UCSD-AML1 (cell line): ENCODE results near the gene ADARB2.
"Not testable (repeated sequence)": the region's sequence is repeated elsewhere in the genome, so short reads cannot be mapped to it uniquely, and the experiment has no call there.

Experiments
- DNase-seq: peaks from one replicate; lab custom pipeline; 2025; ENCODE audit not compliant: unreplicated experiment; lab: John Stamatoyannopoulos, UW

ADARB2 gene

DNA sequence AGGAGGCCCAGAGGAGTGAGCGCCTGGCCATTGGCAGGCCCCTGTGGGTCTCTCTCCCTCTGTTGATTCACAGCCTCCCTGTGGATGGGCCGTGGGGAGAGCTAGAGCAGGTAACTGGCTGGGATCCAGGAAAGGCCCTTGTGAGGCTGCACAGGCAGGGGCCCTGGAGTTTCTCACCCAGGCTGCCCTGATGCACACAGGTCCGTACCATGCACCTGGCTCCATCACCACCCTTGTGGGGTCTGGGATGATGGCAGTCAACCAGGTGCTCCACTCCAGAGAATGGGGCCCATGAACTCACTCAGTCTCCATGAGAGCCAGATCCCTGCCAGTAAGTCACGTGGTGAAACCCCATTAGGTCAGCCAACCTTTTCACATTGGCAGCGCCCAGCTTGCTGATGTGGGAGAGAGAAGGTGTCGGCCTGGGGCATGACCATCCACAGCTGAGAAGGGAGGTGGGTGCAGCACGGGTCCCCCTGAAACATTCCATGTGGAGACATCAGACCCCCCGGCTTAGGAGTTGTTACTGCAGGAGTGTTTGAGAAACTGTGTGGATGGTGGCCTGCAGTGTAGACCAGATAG lies 320.8 kb downstream of the ADARB2 start:
- DNase-seq = no peak

DNA sequence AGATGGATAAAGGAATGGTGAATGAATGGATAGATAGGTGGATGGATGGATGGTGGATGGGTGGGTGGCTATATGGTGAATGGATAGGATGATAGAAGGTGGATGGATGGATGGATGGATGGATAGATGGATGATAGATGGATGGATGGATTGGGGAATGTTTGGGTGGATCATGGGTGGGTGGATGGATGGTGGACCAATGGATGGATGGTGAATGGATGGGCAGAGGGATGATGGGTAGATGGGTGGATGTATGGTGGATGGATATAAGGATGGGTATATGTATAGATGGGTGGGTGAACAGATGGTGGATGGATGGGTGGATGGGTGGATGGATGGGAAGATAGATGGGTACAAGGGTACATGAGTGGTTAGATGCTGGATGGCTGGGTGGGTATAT lies 322.4 kb downstream of the ADARB2 start:
- DNase-seq = no peak

DNA sequence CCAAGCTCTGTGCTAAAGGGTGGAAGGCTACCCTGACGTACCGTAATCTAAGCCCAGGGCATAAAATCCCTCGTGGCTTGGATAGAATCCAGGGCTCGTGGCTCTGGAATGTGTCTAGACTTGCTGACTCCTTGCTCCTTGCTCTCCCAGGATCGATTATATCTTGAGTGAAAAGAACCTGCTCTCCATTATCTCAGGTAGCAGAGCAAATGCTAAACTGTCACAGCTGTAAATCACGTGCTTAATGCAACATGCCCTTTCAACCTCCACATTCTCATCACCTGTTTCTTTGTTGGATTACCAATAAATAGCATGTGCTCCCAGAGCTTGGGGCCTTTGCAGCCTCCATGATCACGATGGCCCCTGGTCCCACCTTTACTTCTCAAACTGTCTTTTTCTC lies 323.0 kb downstream of the ADARB2 start:
- DNase-seq = not testable (repeated sequence)

DNA sequence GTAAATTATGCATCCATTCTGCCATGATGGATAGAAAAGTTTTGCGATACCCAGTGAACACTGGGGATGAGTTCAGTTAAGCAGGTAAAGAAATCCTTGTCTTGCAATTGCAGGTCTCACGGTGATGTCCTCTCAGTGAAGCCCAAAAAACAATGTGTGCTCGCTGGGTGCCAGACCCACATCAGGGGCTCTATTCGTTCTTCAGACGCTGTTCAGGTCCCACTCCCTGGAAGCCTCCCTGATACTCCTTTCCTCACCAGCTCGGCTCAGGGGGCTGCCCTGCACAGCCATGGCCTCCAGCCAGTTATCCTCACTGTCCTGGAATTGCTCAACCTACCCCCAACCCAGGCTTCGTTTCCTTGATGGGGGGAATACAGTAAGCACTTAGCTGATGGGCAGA lies 323.5 kb downstream of the ADARB2 start:
- DNase-seq = no peak

DNA sequence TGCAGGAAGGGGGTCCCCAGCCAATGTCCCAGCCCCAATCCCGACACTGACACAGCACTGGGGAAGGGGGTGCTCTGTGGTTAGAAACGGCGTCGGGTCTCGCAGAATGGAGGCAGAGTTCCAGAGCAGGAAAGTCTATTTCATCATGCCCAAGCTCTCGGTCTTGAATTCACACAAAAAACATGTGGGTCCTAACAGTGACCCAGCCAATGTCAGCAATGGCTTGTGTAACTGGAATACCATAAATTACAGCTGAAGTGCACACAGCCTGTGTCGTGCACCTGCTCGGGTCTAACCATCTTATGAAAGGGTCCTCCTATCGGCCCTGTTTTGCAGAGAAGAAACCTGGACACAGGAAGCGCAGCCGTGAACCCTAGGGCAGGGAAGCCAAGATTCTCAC lies 324.1 kb downstream of the ADARB2 start:
- no peak for DNase-seq

DNA sequence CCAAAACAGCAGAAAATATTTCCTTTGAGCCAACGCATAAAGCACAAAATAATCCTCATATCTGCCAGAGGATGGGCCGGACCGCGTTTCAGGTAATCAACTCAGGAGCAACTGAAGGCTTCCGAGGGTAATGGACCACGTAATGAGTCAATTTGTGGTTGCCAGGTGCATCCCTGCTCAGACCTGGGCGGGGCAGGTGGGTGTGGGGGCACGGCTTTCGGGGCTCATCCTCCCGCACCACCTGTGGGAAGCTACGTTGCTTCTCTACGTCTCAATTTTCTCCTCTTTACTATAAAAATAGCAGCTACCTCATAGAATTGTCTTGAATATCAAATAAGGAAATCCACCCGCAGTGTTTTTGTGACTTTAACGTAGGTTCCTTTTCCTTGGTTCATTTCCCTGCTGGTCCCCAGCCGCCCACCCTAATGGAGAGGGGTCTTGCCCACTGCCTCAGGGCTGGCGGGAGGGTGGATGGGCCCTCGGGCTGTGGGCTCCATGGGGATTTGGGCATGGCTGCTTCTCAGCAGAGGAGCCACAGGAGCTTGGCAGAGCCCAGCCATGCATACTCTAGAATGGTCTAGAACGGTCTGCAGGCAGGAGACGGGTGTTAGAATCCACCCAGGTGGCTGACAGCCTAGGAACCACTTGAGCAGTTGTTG lies 324.7 kb downstream of the ADARB2 start:
- no peak for DNase-seq

DNA sequence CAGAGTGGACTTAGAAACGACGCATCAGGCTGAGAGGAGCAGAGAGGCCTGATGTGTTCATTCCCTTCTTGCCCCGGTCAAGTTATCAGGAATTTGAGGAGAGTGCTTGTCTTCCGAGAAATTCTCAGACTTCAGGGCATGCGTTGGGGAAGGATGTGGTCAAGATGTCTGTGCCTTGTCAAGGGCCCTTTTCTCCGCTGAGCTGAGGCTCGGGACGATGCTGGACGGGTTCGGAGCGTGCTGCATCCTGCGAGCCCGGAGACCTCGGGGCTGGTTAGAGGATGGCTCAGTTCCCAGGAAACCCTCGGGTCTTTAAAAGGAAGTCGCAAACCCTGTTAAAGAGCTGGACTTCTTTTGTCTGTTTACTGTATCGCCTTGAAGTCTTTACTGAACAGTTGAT lies 325.4 kb downstream of the ADARB2 start:
- DNase-seq = peak; percentile 62

DNA sequence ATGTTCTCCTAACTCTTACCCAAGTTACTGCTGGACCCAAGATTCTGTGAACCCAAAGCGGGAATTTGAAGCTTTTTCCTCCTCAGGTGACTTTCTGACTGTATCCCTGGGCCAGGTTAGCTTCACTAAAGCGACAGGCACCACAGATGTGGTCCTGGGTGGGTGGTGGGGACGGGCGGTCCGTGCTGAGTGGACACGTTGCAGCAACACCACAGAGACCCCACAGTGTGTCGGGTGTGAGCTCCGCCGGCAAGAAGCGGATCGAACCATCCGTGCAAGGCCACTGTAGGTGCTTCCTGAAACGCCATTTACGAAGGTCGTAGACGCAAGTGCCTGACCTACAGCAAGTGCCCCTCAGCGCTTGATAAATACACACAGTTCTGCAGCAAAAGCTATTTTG lies 325.9 kb downstream of the ADARB2 start:
- DNase-seq = no peak

DNA sequence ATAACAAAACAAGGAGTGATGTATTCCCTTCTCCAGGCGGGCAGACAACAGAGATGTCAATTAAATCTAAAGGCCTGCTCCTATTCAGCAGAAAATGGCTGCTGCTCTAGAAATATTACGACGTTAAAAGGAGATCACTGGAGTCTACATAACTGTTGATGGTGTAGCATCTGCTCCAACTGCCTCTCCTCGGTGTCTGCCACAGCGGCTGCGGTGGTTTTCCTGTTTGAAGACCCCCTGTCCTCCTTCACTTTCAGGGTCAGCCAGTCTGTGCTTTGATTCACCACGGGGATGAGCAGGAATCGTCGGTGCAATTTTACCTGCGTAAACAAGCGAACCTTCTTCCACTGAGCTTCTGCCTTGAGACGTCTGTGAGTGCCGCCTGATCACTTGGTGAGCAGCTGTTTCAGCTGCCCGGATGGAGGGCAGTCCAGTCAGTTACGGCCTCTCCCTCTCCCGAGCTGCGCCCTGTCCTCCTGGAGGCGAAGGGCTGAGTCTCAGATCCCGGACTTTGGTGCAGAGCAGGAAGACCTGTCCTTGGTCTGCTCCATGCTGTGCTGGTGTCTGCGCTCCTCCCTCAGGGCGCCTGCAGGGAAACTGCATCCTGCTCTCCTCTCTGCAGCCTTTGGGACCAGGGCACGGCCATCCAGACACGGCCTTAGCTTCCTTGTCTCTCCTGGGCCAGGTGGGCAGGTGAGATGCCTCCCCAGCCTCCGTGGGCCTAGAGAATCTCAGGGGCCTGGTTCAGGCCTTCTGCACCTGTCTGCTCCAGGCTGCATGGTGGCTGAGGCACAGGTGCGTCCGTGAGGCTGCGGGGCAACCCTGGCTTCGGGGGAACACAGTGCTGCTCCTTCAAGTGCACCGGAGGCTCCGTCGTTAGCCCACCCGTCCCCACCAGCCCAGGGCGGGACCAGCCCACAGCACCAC lies 326.6 kb downstream of the ADARB2 start:
- no peak for DNase-seq

DNA sequence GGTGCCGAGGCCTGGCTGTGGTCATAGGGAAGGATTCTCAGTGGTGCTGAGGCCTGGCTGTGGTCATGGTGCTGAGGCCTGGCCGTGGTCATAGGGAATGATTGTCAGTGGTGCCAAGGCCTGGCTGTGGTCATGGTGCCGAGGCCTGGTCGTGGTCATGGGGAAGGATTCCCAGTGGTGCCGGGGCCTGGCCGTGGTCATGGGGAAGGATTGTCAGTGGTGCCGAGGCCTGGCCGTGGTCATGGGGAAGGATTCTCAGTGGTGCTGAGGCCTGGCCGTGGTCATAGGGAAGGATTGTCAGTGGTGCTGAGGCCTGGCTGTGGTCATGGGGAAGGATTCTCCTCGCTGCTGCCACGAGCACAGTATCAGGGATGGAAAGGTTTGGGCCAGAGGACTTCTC lies 327.3 kb downstream of the ADARB2 start:
- no peak for DNase-seq

DNA sequence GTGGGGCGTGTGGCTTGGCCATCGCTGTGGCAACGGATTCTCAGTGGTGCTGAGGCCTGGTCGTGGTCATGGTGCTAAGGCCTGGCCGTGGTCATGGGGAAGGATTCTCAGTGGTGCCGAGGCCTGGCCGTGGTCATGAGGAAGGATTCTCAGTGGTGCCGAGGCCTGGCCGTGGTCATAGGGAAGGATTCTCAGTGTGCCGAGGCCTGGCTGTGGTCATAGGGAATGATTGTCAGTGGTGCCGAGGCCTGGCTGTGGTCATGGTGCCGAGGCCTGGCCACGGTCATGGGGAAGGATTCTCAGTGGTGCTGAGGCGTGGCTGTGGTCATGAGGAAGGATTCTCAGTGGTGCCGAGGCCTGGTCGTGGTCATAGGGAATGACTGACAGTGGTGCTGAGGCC lies 327.9 kb downstream of the ADARB2 start:
- DNase-seq = no peak

DNA sequence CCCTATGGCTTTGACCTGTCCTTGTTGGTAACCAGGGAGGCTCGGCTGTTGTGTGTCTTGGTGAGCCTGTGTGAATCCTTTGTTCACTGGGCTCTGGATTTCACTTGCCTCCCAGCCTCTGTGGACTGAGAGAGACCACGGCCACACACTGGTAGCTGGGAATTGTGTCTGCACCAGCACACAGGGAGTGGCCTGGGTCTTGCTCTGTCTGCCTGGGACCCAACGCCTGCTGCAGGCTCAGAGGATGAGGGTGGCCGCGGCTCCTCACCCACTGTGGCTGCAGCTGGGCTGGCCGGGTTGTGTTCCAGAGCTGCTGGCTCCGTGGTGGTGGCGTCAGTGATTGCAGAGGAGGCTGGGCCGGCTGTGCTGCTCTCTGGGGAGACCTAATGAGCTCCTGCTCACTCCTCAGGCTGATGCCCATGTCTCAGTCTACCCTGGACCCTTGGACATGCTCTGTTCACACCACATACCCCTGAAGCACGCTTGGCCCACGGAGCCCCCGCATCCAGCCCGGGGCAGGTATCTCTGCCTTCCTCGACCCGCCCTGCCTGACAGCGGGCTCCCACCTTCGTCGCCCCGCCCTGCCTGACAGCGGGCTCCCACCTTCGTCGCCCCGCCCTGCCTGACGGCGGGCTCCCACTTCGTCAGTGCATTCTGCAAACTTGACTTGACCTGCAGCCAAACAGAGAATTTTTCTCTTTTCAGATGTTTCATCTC lies 328.5 kb downstream of the ADARB2 start:
- DNase-seq = no peak

DNA sequence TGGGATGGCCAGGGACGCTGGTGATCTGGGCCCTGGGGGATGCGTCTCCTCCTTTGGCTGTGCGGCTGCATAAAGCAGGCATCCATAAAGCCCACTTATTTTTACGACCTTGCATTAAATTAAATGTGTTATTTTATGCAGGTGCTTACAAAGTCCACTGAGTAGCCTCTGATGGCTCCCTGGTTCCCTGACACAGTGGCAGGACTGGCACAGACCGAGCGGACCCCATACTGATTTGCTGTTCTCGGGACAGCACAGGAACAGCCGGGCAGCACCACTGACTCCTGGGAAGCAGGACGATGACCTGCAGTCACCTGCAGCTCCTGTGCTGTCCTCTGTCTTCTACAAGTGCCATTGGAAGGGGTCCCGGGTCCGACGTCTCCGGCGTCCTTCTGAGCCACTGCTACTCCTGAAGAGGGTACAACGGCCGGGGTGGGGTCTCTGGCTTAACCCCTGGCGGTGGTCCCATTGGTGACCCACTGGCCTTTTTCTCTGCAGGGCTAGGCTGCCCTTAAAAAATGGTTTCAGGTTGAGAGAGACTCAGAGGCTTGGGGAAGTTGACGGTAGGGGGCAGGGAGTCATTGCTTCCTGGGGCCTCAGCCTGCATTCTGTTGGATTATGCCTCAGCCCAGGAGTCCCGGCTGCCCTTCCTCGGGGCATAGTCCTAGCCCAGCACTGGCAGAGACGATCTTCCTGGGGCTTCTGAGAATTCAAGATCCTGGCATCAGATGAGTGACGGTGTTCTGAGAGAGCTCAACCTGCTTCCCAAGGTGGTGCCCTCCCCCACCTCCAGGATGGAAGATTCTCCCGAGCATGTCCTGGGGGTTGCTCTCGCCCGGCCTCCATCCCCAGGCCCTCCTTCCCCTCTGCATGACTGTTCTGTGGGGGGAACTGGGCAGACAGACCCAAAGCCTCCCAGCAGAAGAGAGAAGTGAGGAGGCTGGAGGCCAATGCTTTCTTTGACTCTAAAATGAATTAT lies 330.1 kb downstream of the ADARB2 start:
- DNase-seq = no peak

DNA sequence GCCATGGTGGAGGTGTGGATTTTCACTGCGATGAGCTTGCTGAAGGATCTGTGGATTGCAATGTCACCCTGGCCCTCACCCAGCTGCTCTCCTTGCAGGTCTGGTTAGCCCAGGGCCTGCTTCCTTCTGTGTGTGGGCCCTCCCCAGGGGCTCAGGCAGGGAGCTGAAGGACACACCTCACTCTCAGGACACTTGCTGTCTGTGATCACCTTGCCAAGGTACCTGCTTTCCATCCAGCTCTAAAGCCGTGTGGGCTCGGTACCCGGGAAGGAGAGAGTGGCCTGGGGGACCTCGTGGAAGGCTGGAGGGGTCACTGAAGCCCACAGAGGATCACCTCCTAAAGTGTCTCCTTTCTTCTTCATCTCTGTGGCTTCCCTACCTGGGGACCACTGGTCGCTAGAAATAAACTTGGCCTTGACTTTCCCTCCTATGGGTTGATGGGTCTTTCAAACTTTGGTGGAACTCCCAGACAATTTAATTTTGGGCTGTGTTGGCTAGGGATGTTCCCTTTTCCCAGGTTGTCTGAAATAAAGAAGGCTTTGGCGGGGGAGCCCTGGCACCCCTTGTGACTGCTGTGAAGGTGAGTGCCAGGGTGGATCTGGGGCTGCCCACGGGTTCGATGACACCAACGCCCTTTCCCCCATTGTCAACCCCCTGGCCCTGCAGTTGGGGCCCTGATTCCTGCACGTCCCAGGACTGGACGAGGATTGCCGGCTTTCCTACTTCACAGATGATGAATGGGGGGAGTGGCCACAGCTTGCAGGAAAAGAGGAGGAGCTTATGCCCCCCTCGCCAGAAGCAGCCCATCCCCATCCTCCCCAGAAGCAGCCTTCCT lies 331.0 kb downstream of the ADARB2 start:
- DNase-seq = no peak

DNA sequence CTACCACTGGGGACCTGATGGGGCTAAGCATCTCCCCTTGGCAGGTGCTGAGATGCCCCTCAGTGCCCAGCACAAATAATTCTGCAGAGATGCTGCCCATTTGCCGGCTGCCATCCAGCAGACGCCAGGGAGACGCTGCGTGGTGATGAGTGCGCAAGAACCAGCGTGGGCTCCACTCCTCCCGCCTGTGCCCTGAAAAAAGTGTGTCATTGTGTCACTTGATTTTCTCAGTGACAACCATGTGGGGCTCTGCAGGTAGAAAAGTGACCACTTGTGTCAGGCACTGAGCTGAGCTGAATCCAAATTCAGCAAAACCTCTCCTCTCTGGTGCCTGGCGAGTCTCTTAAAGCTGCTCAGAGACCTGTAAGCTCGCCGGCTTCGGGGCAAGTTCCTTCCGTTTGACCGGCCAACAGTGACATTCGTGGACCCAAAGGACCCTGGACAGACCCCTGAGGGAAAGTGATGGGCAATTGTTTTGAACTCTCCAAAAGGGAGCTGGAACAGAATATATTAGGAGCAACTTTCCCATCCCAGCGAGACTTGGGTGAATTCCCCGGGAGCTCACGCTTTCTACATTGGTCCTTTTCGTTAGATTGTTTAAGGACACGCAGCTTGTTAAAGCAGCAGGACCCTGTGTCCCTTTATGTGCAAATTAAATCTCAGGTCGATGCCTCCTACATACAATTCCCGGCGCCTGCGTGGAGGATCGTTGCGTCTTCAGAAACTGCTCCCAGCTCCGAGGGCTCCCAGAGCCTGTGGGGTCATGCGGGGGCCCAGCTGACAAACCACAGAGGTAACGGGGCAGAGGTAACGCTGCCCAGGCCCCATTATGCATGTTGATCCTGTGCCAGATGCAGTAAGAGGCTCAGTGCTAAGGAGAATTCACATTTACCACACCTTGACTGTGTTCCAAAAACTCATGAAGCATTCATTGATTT lies 332.7 kb downstream of the ADARB2 start:
- no peak for DNase-seq

DNA sequence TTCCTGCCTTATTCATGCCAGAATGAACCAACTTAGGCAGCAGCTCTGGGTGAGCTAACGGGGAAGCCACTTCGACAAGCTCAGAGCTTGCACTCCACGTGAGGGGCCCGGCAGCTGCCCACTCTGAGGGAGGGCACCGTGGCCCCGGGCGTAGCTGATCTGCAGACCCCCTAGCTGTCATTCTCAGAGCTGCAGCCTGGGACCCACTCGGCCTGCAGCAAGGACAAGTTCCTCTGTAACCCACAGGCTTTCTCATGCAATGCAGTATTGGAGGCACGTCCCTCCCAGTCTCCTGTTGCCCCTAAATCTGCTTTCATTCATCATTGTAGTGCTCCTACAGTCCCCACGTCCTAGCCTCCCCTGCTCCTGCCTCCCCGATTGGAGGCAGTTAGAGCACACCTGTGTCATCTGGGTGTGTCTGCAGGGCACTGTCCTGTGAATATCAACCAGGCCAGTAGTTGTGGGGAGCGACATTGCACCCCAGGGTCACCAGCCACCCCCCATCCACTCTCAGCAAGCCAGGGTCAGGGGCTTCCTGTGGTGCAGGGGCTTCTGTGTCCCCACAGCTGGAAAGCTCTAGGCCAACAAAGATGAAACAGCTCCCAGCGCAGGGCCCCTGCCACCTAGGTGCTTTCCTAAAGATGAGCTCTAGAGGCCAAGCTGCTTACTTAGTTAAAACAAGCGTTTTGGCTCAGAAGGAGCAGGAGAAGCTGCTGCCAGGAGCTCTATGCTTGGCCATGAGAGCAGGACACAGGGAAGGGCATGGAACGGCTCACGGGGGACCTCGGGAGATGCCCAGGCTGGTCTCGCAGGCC lies 333.6 kb downstream of the ADARB2 start:
- no peak for DNase-seq

DNA sequence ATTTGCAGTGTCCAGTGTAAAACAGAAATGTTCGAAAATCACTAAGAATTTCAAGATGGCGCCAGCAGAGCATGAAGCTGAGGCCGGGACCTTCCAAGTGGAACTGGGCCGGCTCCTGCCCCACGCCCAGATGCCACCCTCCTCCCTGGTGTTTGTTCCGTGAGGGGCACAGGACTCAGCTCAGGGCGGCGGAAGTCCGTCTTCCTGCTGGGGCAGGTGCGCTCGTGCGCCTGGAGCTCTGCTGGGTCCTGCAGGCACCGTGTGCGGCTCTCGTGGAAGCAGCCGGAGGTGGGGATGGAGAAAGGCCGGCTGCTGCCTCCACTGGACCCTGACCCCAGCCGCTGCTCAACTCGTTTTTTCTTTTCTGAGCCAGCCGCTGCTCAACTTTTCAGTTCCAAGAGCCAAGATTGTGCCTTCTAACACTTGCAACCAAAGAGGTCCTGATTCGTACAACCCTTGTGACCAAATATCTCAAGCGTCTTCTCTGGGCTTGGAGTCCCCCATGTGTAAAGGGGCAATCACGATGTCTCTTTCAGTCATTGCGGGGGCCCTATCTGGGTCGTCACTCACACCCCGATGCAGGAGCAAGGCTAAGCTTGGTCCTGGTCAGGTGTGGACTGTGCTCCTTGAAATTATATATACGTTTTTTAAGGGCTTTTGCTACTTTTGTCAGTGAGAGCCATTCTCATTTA lies 334.4 kb downstream of the ADARB2 start:
- no peak for DNase-seq
